HG03139 (cell line): ENCODE measurements around the gene IPO11.
"Not testable (repeated sequence)": the region's sequence is repeated elsewhere in the genome, so short reads cannot be mapped to it uniquely, and the experiment has no call there.

Source experiments
- ATAC-seq: cut with Tn5 transposase; IDR thresholded peaks from one replicate; pipeline ENCODE4 v1.9.1; 2021; ENCODE audit not compliant: unreplicated experiment

IPO11 gene

DNA sequence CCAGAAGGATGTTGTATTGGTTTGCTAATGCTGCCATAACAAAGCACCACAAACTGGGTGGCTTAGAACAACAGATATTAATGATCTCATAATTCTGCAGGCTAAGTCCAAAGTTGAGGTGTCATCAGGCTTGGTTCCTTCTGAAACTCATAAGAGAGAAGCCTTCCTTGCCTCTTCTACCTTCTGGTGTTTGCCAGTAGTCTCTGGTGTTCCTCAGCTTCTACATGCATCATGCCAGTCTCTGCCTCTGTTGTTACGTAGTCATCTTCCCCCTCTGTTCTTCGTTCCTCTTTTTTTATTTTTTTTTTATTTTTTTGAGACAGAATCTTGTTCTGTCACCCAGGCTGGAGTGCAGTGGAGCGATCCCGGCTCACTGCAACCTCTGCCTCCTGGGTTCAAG is 227.9 kb downstream of the IPO11 start:
- ATAC-seq: no peak

- no peak for ATAC-seq
Observed at GRCh38 chr5:62642468-62642867, 229.9 kb downstream of the IPO11 start.

DNA sequence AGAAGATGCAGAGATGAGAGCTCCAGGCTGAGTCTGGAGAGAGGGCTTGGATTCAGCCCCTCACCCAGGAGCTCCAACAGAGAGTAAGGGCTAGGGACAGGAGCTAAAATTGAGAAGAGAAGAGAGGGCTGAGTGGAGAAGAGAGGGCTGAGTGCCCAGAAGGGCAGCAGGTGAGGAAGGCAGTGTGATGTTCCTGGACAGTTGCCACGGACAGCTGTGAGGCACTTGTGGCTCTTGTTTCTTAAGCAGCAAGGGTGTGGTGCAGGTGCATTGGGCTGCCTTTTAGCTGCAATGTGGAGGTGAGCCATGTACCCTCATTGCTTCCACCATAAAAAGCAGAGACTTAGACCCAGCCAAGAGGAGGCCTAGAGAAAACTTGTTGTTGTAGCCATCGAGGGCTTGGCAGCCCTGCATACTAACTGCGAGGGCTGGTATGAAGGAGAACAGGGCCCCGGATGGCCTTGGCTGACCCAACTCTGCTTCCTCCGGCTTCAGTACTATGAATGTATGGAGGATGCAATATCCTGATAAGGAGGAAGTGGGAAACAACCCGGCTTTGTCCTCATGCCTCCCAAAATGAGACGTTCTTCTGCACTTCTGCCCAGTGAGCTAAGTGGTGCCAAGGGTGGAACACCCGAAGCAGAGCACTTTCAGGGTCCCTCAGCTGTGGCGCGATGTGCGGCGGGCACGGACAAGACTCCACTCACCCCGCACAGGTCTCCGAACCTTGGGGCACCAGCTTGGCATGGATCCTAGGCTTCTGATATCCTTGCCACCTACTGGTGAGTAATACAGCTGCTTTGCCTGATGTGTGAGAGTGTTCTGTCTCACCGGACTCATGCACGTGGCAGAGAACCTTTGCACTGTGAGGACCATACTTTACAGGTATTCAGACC is 231.2 kb downstream of the IPO11 start:
- no peak for ATAC-seq

GRCh38 chr5:62645223-62645622 is 232.7 kb downstream of the IPO11 start:
- no peak for ATAC-seq

GRCh38 chr5:62647241-62647640 is 234.7 kb downstream of the IPO11 start:
- ATAC-seq: no peak

- ATAC-seq: no peak
Observed at GRCh38 chr5:62649025-62649424, 236.5 kb downstream of the IPO11 start.

GRCh38 chr5:62649476-62650113 is 237.0 kb downstream of the IPO11 start:
- ATAC-seq: no peak

DNA sequence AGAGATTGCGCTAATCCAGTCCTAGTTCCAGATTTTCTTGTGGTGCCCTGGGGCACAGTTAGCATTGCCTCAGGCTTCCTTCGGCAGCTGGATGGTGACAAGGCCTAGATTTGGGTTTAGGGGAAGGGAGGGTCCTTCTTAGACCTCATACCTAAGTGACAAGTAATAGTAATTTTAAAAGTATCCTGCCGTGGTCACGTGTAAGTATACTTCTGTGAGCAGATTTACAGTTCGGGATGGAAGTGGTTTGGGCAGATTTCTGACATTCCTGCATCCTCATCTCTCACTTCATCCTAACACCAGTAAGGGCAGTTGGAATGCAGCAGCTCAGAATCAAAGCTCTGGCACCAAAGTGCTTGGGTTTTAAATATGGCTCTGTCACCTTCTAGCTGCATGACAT is 237.6 kb downstream of the IPO11 start:
- ATAC-seq: no peak

DNA sequence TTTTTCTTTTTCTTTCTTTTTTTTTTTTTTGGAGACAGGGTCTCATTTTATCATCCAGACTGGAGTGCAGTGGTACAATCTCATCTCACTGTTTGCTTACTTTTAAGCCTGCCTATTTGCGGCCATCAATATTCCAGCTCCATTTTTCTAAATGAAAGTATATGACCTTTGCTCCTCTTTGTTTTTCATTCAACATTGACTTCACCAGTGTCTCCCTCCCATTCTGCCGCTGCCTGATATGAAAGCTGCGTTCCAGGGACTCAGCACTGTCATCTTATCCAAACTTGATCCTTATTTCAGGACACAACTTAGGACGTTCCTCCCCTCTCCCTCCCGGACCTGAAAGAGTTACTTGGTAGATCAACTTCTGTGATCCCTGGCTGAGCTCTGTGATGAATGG is 239.7 kb downstream of the IPO11 start:
- ATAC-seq: no peak

DNA sequence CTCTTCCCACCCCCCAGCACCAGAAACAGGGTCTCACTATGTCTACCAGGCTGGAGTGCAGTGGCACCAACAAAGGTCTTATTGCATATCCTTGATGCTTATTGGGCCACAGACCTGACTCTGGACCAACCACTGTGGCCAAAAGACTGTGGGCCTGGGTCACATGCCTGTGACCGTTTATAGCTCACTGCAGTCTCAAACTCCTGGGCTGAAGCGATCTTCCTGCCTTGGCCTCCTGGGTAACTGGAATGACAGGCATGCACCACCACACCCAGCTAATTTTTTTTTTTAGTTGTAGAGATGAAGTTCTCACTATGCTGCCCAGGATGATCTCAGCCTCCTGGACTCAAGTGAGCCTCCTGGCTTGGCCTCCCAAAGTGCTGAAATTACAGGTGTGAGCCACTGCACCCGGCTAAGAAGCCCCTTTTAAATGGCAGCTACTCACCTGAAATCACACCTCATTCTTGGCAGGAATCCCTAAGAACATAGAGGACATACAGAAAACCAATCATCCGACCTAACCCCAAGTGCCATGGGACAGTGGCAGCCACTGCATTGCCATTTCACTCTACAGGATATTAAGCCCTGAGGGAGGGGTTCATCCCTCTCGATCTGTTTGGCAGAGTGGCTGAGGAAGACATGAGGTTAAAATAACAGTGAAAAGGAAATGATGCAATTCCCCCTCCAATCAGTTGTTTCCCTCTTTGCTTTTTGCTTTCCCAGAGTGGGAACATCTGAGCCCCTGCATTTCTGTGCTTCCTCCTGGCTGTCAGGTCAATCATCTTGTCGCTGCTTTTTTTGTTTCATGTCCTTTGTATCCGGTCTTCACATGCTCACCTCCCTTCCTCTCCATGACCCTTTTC is 240.7 kb downstream of the IPO11 start:
- no peak for ATAC-seq

- ATAC-seq: no peak
Observed at GRCh38 chr5:62653864-62654575, 241.5 kb downstream of the IPO11 start.

DNA sequence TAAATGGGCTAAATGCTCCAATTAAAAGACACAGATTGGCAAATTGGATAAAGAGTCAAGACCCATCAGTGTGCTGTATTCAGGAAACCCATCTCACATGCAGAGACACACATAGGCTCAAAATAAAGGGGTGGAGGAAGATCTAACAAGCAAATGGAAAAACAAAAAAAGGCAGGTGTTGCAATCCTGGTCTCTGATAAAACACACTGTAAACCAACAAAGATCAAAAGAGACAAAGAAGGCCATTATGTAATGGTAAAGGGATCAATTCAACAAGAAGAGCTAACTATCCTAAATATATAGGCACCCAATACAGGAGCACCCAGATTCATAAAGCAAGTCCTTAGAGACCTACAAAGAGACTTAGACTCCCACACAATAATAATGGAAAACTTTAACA is 245.2 kb downstream of the IPO11 start:
- not testable (repeated sequence) for ATAC-seq

- ATAC-seq: no peak
Observed at GRCh38 chr5:62661126-62661525, 248.6 kb downstream of the IPO11 start.

- no peak for ATAC-seq
Observed at GRCh38 chr5:62662521-62662920, 250.0 kb downstream of the IPO11 start.

GRCh38 chr5:62671479-62671878 is 258.9 kb downstream of the IPO11 start:
- ATAC-seq: no peak

- not testable (repeated sequence) for ATAC-seq
Observed at GRCh38 chr5:62676596-62676995, 264.0 kb downstream of the IPO11 start.
